ENCODE measurements around the gene PRR3. TPM values are rescaled to one million over a fixed set of nuclear protein-coding genes. Genes with fewer than 3 reads are reported as not detected.

PRR3 gene
- total and polyA plus RNA-seq, 2 of the 4 experiments (the other 2 are of a cell fraction), result 7.2 to 17.3 TPM

GRCh38 chr6:30562470-30563425, 5.7 kb downstream of the PRR3 start (continued):
- TF ChIP-seq ELK1 (IDR thresholded peaks at IDR 0.05; ENCODE audit: borderline replicate concordance, low read depth, low read length) (no peak), POLR2A (IDR thresholded peaks at IDR 0.05; ENCODE audit: low read depth, low read length) (no peak)

- Histone ChIP-seq H3K4me2 (ENCODE audit: low read depth, low read length) (no peak overlapping the region), H3K23ac (ENCODE audit: low read depth, low read length) (no peak overlapping the region), H3K9me3 (ENCODE audit: control insufficient read depth, insufficient read depth, low read length) (no peaks in the 10 kb centered on the region), H2AK5ac (ENCODE audit: low read depth, low read length) (no peak overlapping the region), H4K91ac (ENCODE audit: insufficient read depth, low read depth, low read length) (no peak overlapping the region), H2BK20ac (ENCODE audit: low read depth, low read length) (no peak overlapping the region), H4K8ac (ENCODE audit: low read depth in 2 of 2, low read length in 2 of 2) (no peak overlapping the region), H3K4me1 (ENCODE audit: control insufficient read depth, insufficient read depth, low read length) (no peaks in the 10 kb centered on the region), H3K4ac (ENCODE audit: low read depth, low read length) (no peak overlapping the region), H4K5ac (ENCODE audit: low read depth, low read length) (no peak overlapping the region), H2BK15ac (ENCODE audit: low read depth, low read length) (no peak overlapping the region), H2AFZ (replicated peaks; ENCODE audit: low read length, poor library complexity) (no peak overlapping the region), H3K14ac (replicated peaks; ENCODE audit: low read depth, low read length) (no peak overlapping the region), H3K79me1 (ENCODE audit: low read depth in 1 of 2, low read length in 2 of 2) (peaks cover 4 to 36% of the 10 kb centered on the region in 2 experiments; a peak in 3 of 4 replicates), H3K9ac (ENCODE audit: low read depth, low read length) (no peak overlapping the region), H2BK120ac (ENCODE audit: low read depth, low read length) (no peak overlapping the region), H2BK5ac (ENCODE audit: low read depth, low read length, poor library complexity, severe bottlenecking) (no peak overlapping the region), H3K27me3 (ENCODE audit: control insufficient read depth, insufficient read depth, low read length) (no peaks in the 10 kb centered on the region), H3K56ac (ENCODE audit: extremely low read depth, insufficient read depth, low read length) (no peak overlapping the region), H2AK9ac (replicated peaks; ENCODE audit: low read depth, low read length, poor library complexity) (no peak overlapping the region), H3K36me3 (ENCODE audit: control insufficient read depth, insufficient read depth, low read length) (peaks cover 16% of the 10 kb centered on the region), H3K27ac (ENCODE audit: insufficient read depth, low read length) (no peak overlapping the region), H3K4me3 (ENCODE audit: insufficient read depth, low read depth, low read length) (no peak overlapping the region), H4K20me1 (ENCODE audit: insufficient read depth, low read length) (peaks cover 8% of the 10 kb centered on the region; the same call in 1 of the 2 replicates), H3K18ac (ENCODE audit: low read depth, low read length) (no peak overlapping the region), H3K9me1 (ENCODE audit: insufficient read depth, low read length) (peaks cover 2% of the 10 kb centered on the region; the same call in 1 of the 2 replicates)
- no peak for TF ChIP-seq NFE2L2 (IDR thresholded peaks at IDR 0.05; ENCODE audit: low read depth, low read length)
- 100% methylated on average over 1 of the region's 1 CpG; no CpG with 5 or more reads in 1 of the 2 experiments for WGBS, 2 experiments (ENCODE audit: extremely low coverage in 2 of 2, insufficient read length in 1 of 2)
- CTCF ChIA-PET, result interaction anchor here (0.5 kb wide), 1 partner anchor 11 kb away, joined by 5 read pairs; no protein-coding TSS in a partner anchor
- intact Hi-C loops (cut with micrococcal nuclease), result no loop called here
- dilution Hi-C loops (cut with HindIII; ENCODE audit: low sequenced_read_pairs, unreplicated experiment), result no loop called here
- in situ Hi-C loops (cut with MboI; ENCODE audit: low sequenced_read_pairs), result no loop called here
- DNase-seq (no peak), ATAC-seq (ENCODE audit: low read depth) (no peak)
- POLR2A ChIA-PET (ENCODE audit: unreplicated experiment), result no interaction called here
- no TSS peak for BruUV-seq (replicated peaks)
These were observed 7.0 kb downstream of the PRR3 start for GRCh38 chr6:30564114-30564513.
